ENCODE results near the gene APOA5.

GRCh38 chr11:116811194-116811593 is 19.5 kb upstream of the APOA5 start:
- no peak for TF ChIP-seq CTCF (IDR thresholded peaks at IDR 0.05)
- no peak for TF ChIP-seq POLR2A (IDR thresholded peaks at IDR 0.05)
- no peak for TF ChIP-seq EP300 (IDR thresholded peaks at IDR 0.05)
